ENCODE data around the gene TRERF1. TPM values are rescaled to one million over a fixed set of nuclear protein-coding genes. Genes with fewer than 3 reads are reported as not detected.

Gene TRERF1
- total and polyA plus RNA-seq, 9 donors = 5.1 to 13.8 (median 9.7) TPM

- peaks cover 7% of the 10 kb centered on the region for H3K36me3 ChIP-seq (ENCODE audit: control insufficient read depth, insufficient read depth, low read length)
- WGBS (ENCODE audit: insufficient coverage) = no CpG with 5 or more reads among the region's 1 CpG
- DNase-seq = no peak
- no peak overlapping the region for H3K27ac ChIP-seq (ENCODE audit: low read length)
- H3K4me3 ChIP-seq (ENCODE audit: low read length) = no peak overlapping the region
- no peaks in the 10 kb centered on the region for H3K27me3 ChIP-seq (ENCODE audit: control insufficient read depth, insufficient read depth, low read length)
- peaks cover 14% of the 10 kb centered on the region for H3K4me1 ChIP-seq (ENCODE audit: control insufficient read depth, insufficient read depth, low read length)
- no peaks in the 10 kb centered on the region for H3K9me3 ChIP-seq (replicated peaks; ENCODE audit: control insufficient read depth, low read depth, low read length)
Observed at GRCh38 chr6:42300185-42300584, 151.5 kb downstream of the TRERF1 start.

GRCh38 chr6:42297661-42298060 lies 154.1 kb downstream of the TRERF1 start:
- Histone ChIP-seq H3K4me3 (ENCODE audit: low read length) (no peak overlapping the region), H3K36me3 (ENCODE audit: control insufficient read depth, insufficient read depth, low read length) (peaks cover 13% of the 10 kb centered on the region), H3K9me3 (replicated peaks; ENCODE audit: control insufficient read depth, low read depth, low read length) (no peaks in the 10 kb centered on the region), H3K27me3 (ENCODE audit: control insufficient read depth, insufficient read depth, low read length) (no peaks in the 10 kb centered on the region), H3K27ac (ENCODE audit: low read length) (no peak overlapping the region), H3K4me1 (ENCODE audit: control insufficient read depth, insufficient read depth, low read length) (no peaks in the 10 kb centered on the region)
- DNase-seq = no peak

GRCh38 chr6:42296614-42297013 lies 155.1 kb downstream of the TRERF1 start:
- no peaks in the 10 kb centered on the region for H3K27me3 ChIP-seq (ENCODE audit: control insufficient read depth, insufficient read depth, low read length)
- WGBS (ENCODE audit: insufficient coverage) = 94% methylated on average over 2 of the region's 3 CpGs
- no peaks in the 10 kb centered on the region for H3K9me3 ChIP-seq (replicated peaks; ENCODE audit: control insufficient read depth, low read depth, low read length)
- peaks cover 13% of the 10 kb centered on the region for H3K36me3 ChIP-seq (ENCODE audit: control insufficient read depth, insufficient read depth, low read length)
- H3K4me1 ChIP-seq (ENCODE audit: control insufficient read depth, insufficient read depth, low read length) = no peaks in the 10 kb centered on the region
- no peak overlapping the region for H3K27ac ChIP-seq (ENCODE audit: low read length)
- DNase-seq = no peak
- no peak overlapping the region for H3K4me3 ChIP-seq (ENCODE audit: low read length)

GRCh38 chr6:42295677-42296076 lies 156.0 kb downstream of the TRERF1 start:
- Histone ChIP-seq H3K27ac (ENCODE audit: low read length) (no peak overlapping the region), H3K4me1 (ENCODE audit: control insufficient read depth, insufficient read depth, low read length) (no peaks in the 10 kb centered on the region), H3K27me3 (ENCODE audit: control insufficient read depth, insufficient read depth, low read length) (no peaks in the 10 kb centered on the region), H3K36me3 (ENCODE audit: control insufficient read depth, insufficient read depth, low read length) (peaks cover 13% of the 10 kb centered on the region), H3K4me3 (ENCODE audit: low read length) (no peak overlapping the region), H3K9me3 (replicated peaks; ENCODE audit: control insufficient read depth, low read depth, low read length) (no peaks in the 10 kb centered on the region)
- no CpG with 5 or more reads among the region's 3 CpGs for WGBS (ENCODE audit: insufficient coverage)
- no peak for DNase-seq

- WGBS (ENCODE audit: insufficient coverage) = no CpG with 5 or more reads among the region's 1 CpG
- H3K27me3 ChIP-seq (ENCODE audit: control insufficient read depth, insufficient read depth, low read length) = no peaks in the 10 kb centered on the region
- H3K36me3 ChIP-seq (ENCODE audit: control insufficient read depth, insufficient read depth, low read length) = peaks cover 12% of the 10 kb centered on the region
- H3K4me3 ChIP-seq (ENCODE audit: low read length) = no peak overlapping the region
- no peak overlapping the region for H3K27ac ChIP-seq (ENCODE audit: low read length)
- no peak for DNase-seq
- H3K9me3 ChIP-seq (replicated peaks; ENCODE audit: control insufficient read depth, low read depth, low read length) = no peaks in the 10 kb centered on the region
- no peaks in the 10 kb centered on the region for H3K4me1 ChIP-seq (ENCODE audit: control insufficient read depth, insufficient read depth, low read length)
Observed at GRCh38 chr6:42295181-42295580, 156.5 kb downstream of the TRERF1 start.

DNA sequence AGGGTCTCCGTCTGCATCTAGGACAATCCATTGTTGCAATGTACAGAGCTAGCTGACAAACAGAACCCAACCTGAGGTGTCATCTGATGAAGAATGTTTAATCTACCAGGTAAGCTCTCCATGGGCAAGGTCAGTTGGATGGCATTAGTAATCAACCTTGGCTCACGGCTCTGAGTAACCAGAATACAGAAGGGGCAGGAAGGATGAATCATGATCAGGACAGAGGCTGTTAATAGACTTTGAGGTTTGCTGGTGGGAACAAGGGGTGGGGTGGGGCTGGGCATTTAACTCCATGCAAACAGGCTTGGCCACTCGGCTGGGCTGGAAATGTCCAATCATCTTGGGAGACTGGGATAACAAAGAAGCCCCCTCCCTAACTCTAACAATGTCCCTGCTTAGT lies 157.0 kb downstream of the TRERF1 start:
- H3K9me3 ChIP-seq (replicated peaks; ENCODE audit: control insufficient read depth, low read depth, low read length) = no peaks in the 10 kb centered on the region
- DNase-seq = no peak
- H3K36me3 ChIP-seq (ENCODE audit: control insufficient read depth, insufficient read depth, low read length) = peaks cover 8% of the 10 kb centered on the region
- no peak overlapping the region for H3K4me3 ChIP-seq (ENCODE audit: low read length)
- H3K27me3 ChIP-seq (ENCODE audit: control insufficient read depth, insufficient read depth, low read length) = no peaks in the 10 kb centered on the region
- no peak overlapping the region for H3K27ac ChIP-seq (ENCODE audit: low read length)
- H3K4me1 ChIP-seq (ENCODE audit: control insufficient read depth, insufficient read depth, low read length) = no peaks in the 10 kb centered on the region
- WGBS (ENCODE audit: insufficient coverage) = 81% methylated on average over 2 of the region's 3 CpGs

GRCh38 chr6:42293386-42293977 lies 158.2 kb downstream of the TRERF1 start:
- no peak for DNase-seq
- H3K27ac ChIP-seq (ENCODE audit: low read length) = no peak overlapping the region
- no peaks in the 10 kb centered on the region for H3K9me3 ChIP-seq (replicated peaks; ENCODE audit: control insufficient read depth, low read depth, low read length)
- H3K27me3 ChIP-seq (ENCODE audit: control insufficient read depth, insufficient read depth, low read length) = no peaks in the 10 kb centered on the region
- H3K4me1 ChIP-seq (ENCODE audit: control insufficient read depth, insufficient read depth, low read length) = no peaks in the 10 kb centered on the region
- H3K4me3 ChIP-seq (ENCODE audit: low read length) = no peak overlapping the region
- peaks cover 6% of the 10 kb centered on the region for H3K36me3 ChIP-seq (ENCODE audit: control insufficient read depth, insufficient read depth, low read length)
- WGBS (ENCODE audit: insufficient coverage) = 43% methylated on average over 2 of the region's 5 CpGs

DNA sequence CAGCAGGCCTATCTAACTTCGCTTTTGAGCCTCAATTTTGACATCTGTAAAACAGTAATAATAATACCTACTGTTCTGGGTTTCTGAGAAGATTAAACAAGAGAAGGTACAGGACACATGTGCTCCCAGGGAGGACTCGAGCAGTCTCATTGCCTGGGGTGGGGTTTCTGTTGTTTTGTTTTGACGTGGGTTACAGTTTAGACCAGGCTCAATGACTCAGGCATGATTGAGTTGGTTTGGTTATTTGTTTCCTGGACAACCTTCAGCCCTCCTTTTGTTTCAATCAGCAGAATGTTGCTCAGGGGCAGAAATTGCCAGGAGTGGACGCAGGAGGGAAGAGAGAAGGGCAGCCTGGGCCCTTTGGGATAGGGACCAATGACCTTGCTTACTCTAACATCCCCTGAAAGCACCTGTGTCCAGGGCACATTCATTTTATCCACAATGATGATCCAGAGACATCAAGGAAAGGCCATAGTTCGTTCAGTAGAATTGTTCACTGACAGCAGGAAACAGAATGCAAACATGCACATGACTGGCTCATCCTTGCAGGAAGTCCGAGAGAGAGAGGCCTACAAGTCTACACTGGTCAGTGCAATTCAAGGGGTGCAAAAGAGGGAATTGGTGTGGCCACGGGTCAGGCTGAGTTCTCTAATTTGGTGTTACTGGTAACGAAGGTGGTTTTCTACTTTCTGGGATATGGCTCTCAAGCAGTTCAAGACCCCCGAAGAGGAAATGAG lies 159.6 kb downstream of the TRERF1 start:
- Histone ChIP-seq H3K27ac (ENCODE audit: low read length) (no peak overlapping the region), H3K4me3 (ENCODE audit: low read length) (no peak overlapping the region), H3K27me3 (ENCODE audit: control insufficient read depth, insufficient read depth, low read length) (no peaks in the 10 kb centered on the region), H3K4me1 (ENCODE audit: control insufficient read depth, insufficient read depth, low read length) (no peaks in the 10 kb centered on the region), H3K36me3 (ENCODE audit: control insufficient read depth, insufficient read depth, low read length) (peaks cover 6% of the 10 kb centered on the region), H3K9me3 (replicated peaks; ENCODE audit: control insufficient read depth, low read depth, low read length) (no peaks in the 10 kb centered on the region)
- DNase-seq = no peak
- WGBS (ENCODE audit: insufficient coverage) = 68% methylated on average over 4 of the region's 9 CpGs

DNA sequence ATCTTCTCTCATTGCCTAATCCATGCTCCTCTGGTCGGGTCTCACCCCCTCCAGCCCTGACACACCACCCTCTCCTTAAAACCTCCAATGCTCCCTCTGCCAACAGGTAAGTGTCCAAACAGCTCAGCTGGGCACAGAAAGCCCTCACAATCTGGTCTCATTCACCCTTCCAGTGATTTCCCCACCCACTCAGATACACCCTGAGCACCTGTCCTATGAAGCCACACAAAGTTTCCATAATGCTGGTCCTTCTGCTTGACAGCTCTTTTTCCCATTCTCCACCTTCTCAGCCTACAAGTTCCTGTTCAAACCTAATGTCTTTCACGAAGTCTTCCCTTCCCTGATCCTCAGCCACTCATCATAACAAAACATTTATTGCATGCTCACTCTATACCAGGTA lies 164.0 kb downstream of the TRERF1 start:
- Histone ChIP-seq H3K27ac (ENCODE audit: low read length) (no peak overlapping the region), H3K4me1 (ENCODE audit: control insufficient read depth, insufficient read depth, low read length) (no peaks in the 10 kb centered on the region), H3K9me3 (replicated peaks; ENCODE audit: control insufficient read depth, low read depth, low read length) (peaks cover 3% of the 10 kb centered on the region), H3K27me3 (ENCODE audit: control insufficient read depth, insufficient read depth, low read length) (no peaks in the 10 kb centered on the region), H3K36me3 (ENCODE audit: control insufficient read depth, insufficient read depth, low read length) (no peaks in the 10 kb centered on the region), H3K4me3 (ENCODE audit: low read length) (no peak overlapping the region)
- 100% methylated on average over 1 of the region's 2 CpGs for whole genome bisulfite sequencing (ENCODE audit: insufficient coverage)
- no peak for DNase-seq

DNA sequence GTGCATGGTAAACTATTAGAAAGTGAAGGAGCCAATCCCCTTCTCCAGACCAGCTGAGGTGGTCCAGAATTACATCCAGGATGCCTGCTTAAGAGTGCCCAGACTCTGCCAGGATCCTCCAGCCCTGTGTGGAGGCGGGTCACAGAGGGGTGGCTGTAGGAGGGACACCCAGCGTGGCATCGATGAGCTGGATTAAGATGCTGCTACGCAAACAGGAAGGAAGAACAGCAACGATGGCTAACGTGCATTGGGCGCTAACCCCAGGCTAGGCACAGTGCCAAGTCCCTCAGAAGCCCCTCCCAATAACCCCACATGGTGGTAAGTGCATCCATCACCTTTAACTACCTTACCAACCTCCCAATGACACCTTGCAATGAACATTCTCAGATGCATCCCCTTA lies 170.2 kb downstream of the TRERF1 start:
- peaks cover 3% of the 10 kb centered on the region for H3K9me3 ChIP-seq (replicated peaks; ENCODE audit: control insufficient read depth, low read depth, low read length)
- H3K27me3 ChIP-seq (ENCODE audit: control insufficient read depth, insufficient read depth, low read length) = no peaks in the 10 kb centered on the region
- no peak for DNase-seq
- H3K4me3 ChIP-seq (ENCODE audit: low read length) = no peak overlapping the region
- peaks cover 39% of the 10 kb centered on the region for H3K4me1 ChIP-seq (ENCODE audit: control insufficient read depth, insufficient read depth, low read length)
- H3K36me3 ChIP-seq (ENCODE audit: control insufficient read depth, insufficient read depth, low read length) = no peaks in the 10 kb centered on the region
- no peak overlapping the region for H3K27ac ChIP-seq (ENCODE audit: low read length)
- WGBS (ENCODE audit: insufficient coverage) = 61% methylated on average over 7 of the region's 7 CpGs

All from muscle of leg (tissue), 11 donors.